GM12892 (cell line): Measurements from ENCODE around the gene COL16A1.

Source experiments
- POLR2A ChIP-seq: IDR thresholded peaks from 2 replicates; pipeline ENCODE4 v1.6.1; 2011; ENCODE audit warnings: low read depth, low read length, control low read depth
- TAF1 ChIP-seq: IDR thresholded peaks from 2 replicates; pipeline ENCODE4 v1.6.1; 2011; ENCODE audit warnings: low read depth, mild to moderate bottlenecking, control low read depth, low read length, borderline replicate concordance

DNA sequence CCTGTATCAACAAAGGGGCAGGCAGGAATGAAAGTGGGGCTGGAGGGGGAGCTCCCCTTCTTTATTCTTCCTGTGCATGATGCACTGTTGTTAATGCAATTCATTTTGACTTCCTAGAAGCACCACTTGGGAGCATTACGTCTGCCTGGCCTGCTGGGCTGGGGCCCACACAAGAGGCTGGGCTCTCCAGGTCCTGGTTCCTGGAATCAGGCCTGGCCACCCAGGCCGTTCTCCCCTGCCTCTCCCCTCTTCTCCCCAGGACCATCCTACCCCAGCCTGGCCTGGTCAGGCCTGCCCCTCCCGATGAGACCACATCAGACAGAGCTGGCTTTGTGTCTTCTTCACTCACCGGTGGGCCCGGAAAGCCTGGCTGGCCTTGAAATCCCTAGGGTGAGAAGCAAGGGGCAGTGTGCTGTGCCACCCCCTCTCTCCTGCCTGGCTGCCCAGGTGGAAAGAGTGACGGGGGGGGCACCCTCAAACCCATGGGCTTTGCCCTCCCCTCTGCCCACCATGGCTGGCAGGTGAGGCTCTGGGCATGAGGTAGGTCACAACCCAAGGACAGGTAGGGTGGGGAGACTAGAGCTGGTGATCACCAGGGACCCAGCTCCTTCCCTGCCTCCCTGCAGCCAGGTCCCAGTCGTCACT, 38.5 kb downstream of the COL16A1 start:
- no peak for TF ChIP-seq TAF1
- TF ChIP-seq POLR2A, result no peak
